ENCODE measurements around the gene ZNF846. TPM values are rescaled to one million over a fixed set of nuclear protein-coding genes. Genes with fewer than 3 reads are reported as not detected.

The ZNF846 gene
- total RNA-seq, 1 experiment from 2014 or later, result 5.3 TPM

DNA sequence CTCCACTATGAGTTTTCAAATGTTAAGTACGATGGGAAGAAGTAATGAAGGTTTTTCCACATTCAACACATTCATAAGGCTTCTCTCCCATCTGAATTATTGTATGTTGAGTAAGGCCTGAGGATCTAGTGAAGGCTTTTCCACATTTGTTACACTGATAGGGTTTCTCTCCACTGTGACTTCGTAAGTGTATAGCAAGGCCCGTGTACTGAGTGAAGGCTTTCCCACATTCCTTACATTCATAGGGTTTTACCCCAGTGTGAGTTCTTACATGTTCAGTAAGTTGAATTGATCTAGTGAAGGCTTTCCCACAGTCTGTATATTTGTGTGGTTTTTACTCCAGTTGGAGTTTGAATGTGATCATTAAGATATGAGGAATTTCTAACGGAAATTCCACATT, 44.4 kb downstream of the ZNF846 start:
- TF ChIP-seq, protein P1, sequence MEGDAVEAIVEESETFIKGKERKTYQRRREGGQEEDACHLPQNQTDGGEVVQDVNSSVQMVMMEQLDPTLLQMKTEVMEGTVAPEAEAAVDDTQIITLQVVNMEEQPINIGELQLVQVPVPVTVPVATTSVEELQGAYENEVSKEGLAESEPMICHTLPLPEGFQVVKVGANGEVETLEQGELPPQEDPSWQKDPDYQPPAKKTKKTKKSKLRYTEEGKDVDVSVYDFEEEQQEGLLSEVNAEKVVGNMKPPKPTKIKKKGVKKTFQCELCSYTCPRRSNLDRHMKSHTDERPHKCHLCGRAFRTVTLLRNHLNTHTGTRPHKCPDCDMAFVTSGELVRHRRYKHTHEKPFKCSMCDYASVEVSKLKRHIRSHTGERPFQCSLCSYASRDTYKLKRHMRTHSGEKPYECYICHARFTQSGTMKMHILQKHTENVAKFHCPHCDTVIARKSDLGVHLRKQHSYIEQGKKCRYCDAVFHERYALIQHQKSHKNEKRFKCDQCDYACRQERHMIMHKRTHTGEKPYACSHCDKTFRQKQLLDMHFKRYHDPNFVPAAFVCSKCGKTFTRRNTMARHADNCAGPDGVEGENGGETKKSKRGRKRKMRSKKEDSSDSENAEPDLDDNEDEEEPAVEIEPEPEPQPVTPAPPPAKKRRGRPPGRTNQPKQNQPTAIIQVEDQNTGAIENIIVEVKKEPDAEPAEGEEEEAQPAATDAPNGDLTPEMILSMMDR (IDR thresholded peaks at IDR 0.05; ENCODE audit: insufficient read depth in 1 of 2, low read depth in 1 of 2, low read length in 1 of 2, severe bottlenecking in 1 of 2, unreplicated experiment in 1 of 2), result no peak
- no peak for DNase-seq
- Histone ChIP-seq H3K36me3 (ENCODE audit: control insufficient read depth, insufficient read depth, low read length) (no peaks in the 10 kb centered on the region), H3K27me3 (replicated peaks; ENCODE audit: control insufficient read depth, insufficient read depth, low read length) (no peaks in the 10 kb centered on the region), H3K4me1 (no peaks in the 10 kb centered on the region), H3K4me3 (ENCODE audit: low read depth, low read length) (no peak overlapping the region), H3K9me3 (0 out of 2 replicates have a peak, but pooled peaks cover 10% of the 10 kb centered on the region)
- Mint-ChIP-seq H3K27ac (ENCODE audit: unreplicated experiment) (no peak overlapping the region), H3K4me3 (ENCODE audit: unreplicated experiment) (no peak overlapping the region), H3K36me3 (ENCODE audit: insufficient read depth, unreplicated experiment) (no peaks in the 10 kb centered on the region), H3K27me3 (ENCODE audit: insufficient read depth, unreplicated experiment) (peaks cover 3% of the 10 kb centered on the region), H3K9me3 (ENCODE audit: unreplicated experiment) (peaks cover 10% of the 10 kb centered on the region), H3K4me1 (ENCODE audit: low read depth, unreplicated experiment) (no peaks in the 10 kb centered on the region)
- ChIA-PET POLR2A (no interaction called here), CTCF (no interaction called here)
- BruUV-seq (replicated peaks), result no TSS peak
- intact Hi-C loops (cut with micrococcal nuclease; ENCODE audit: unreplicated experiment), result no loop called here

DNA sequence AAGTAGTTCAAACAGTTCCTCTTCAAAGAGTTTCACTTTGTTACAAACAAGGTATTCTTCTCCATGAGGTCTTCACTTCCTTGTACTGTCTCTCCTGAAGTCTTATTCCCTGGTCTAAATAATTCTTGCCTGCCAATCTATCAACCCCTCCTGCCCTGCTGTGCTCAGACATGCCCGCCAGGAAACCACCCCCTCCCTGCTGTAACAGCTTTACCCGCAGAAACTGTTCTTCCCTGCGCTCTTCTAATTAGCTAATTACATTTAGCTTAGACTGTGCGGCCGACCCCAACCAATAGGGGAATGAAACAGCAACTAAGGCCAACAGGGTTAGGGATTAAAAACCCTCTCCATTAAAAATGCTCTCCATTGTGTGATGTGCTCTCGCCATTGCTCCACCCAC, 46.7 kb downstream of the ZNF846 start:
- Histone ChIP-seq H3K27me3 (replicated peaks; ENCODE audit: control insufficient read depth, insufficient read depth, low read length) (no peaks in the 10 kb centered on the region), H3K4me3 (ENCODE audit: low read depth, low read length) (no peak overlapping the region), H3K36me3 (ENCODE audit: control insufficient read depth, insufficient read depth, low read length) (no peaks in the 10 kb centered on the region), H3K4me1 (no peaks in the 10 kb centered on the region), H3K9me3 (0 out of 2 replicates have a peak, but pooled peaks cover 10% of the 10 kb centered on the region)
- TF ChIP-seq, protein P1 (IDR thresholded peaks at IDR 0.05; ENCODE audit: insufficient read depth in 1 of 2, low read depth in 1 of 2, low read length in 1 of 2, severe bottlenecking in 1 of 2, unreplicated experiment in 1 of 2), result no peak
- no peaks in the 10 kb centered on the region for H3K36me3 Mint-ChIP-seq (ENCODE audit: insufficient read depth, unreplicated experiment)
- H3K9me3 Mint-ChIP-seq (ENCODE audit: unreplicated experiment), result peaks cover 21% of the 10 kb centered on the region
- H3K27ac Mint-ChIP-seq (ENCODE audit: unreplicated experiment), result no peak overlapping the region
- intact Hi-C loops (cut with micrococcal nuclease; ENCODE audit: unreplicated experiment), result no loop called here
- H3K27me3 Mint-ChIP-seq (ENCODE audit: insufficient read depth, unreplicated experiment), result peaks cover 3% of the 10 kb centered on the region
- no TSS peak for BruUV-seq (replicated peaks)
- CTCF ChIA-PET, result no interaction called here
- H3K4me1 Mint-ChIP-seq (ENCODE audit: low read depth, unreplicated experiment), result no peaks in the 10 kb centered on the region
- POLR2A ChIA-PET, result no interaction called here
- no peak for DNase-seq
- H3K4me3 Mint-ChIP-seq (ENCODE audit: unreplicated experiment), result no peak overlapping the region

DNA sequence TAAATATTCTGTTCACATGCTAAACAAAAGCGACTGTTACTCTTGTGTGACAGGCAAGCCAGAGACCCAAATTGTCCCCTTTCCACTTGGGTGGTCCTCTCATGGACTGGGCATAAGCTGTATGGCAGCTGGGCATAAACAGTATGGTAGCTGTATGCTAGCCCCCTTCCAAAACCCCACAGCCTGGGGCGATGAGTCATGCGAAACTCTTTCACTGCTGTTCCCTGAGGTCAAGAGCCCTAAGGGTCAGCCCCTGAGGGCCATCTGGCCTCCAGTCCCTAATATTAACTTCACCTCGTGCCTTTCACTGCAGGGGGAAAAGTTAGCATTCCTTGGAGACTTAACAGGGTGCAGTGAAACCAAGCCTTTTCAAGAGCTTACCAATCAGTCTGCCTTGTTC, 48.0 kb downstream of the ZNF846 start:
- peaks cover 5% of the 10 kb centered on the region for H3K27me3 Mint-ChIP-seq (ENCODE audit: insufficient read depth, unreplicated experiment)
- ChIA-PET CTCF (no interaction called here), POLR2A (no interaction called here)
- intact Hi-C loops (cut with micrococcal nuclease; ENCODE audit: unreplicated experiment), result no loop called here
- peaks cover 21% of the 10 kb centered on the region for H3K9me3 Mint-ChIP-seq (ENCODE audit: unreplicated experiment)
- TF ChIP-seq, protein P1 (IDR thresholded peaks at IDR 0.05; ENCODE audit: insufficient read depth in 1 of 2, low read depth in 1 of 2, low read length in 1 of 2, severe bottlenecking in 1 of 2, unreplicated experiment in 1 of 2), result no peak
- H3K4me1 Mint-ChIP-seq (ENCODE audit: low read depth, unreplicated experiment), result no peaks in the 10 kb centered on the region
- no peak for DNase-seq
- H3K4me1 ChIP-seq, result no peaks in the 10 kb centered on the region
- H3K27ac Mint-ChIP-seq (ENCODE audit: unreplicated experiment), result no peak overlapping the region
- H3K36me3 Mint-ChIP-seq (ENCODE audit: insufficient read depth, unreplicated experiment), result no peaks in the 10 kb centered on the region
- no TSS peak for BruUV-seq (replicated peaks)
- no peaks in the 10 kb centered on the region for H3K36me3 ChIP-seq (ENCODE audit: control insufficient read depth, insufficient read depth, low read length)
- H3K4me3 ChIP-seq (ENCODE audit: low read depth, low read length), result no peak overlapping the region
- no peaks in the 10 kb centered on the region for H3K27me3 ChIP-seq (replicated peaks; ENCODE audit: control insufficient read depth, insufficient read depth, low read length)
- no peak overlapping the region for H3K4me3 Mint-ChIP-seq (ENCODE audit: unreplicated experiment)
- H3K9me3 ChIP-seq, result 0 out of 2 replicates have a peak, but pooled peaks cover 10% of the 10 kb centered on the region
